HCT116 (cell line): ENCODE measurements around the gene ZNF536. TPM values are rescaled to one million over a fixed set of nuclear protein-coding genes. Genes with fewer than 3 reads are reported as not detected.

Source experiments
- ATAC-seq: fragments of 200-7000 bp; cut with Tn5 transposase; 2 replicates; pipeline ENCODE4 v1.9.1; 2020; ENCODE audit warnings: mild to moderate bottlenecking, moderate library complexity
- BruUV-seq: library from RNA; stranded (reverse); fragments of 400-500 nt; replicated peaks from 2 replicates; lab custom pipeline; 2021; lab: Mats Ljungman, UMichigan
- CTCF ChIA-PET: fragments of 300-600 bp; sonication (Branson Sonifier 250); formaldehyde crosslinking; loops from one replicate; lab custom pipeline; 2021; ENCODE audit warnings: antibody characterized with exemption; lab: Charles Lee
- POLR2A ChIA-PET: fragments of 300-600, 350-600 bp; sonication (Branson Sonifier 250); formaldehyde crosslinking; loops from one replicate; lab custom pipeline; 2021; ENCODE audit warnings: antibody characterized with exemption; lab: Charles Lee
- RAD21 ChIA-PET, 2 experiments: fragments of 300-600 bp; sonication (Branson Sonifier 250); formaldehyde crosslinking; loops; one replicate each; lab custom pipeline; 2023; ENCODE audit warnings: low total read pairs in 2 of 2; ENCODE audit not compliant: uncharacterized antibody in 2 of 2, unreplicated experiment in 2 of 2, low non-redundant PET in 1 of 2; lab: Charles Lee
- DNase-seq: peaks from one replicate; pipeline ENCODE4 v3.0.0-alpha.2; 2010; ENCODE audit warnings: low read depth, low spot score
- H2AFZ ChIP-seq: fragments of 200-600 bp; shearing (Covaris generic), sonication (generic); 2 replicates; pipeline ENCODE4 v1.6.1; 2017; ENCODE audit warnings: low read depth, mixed run types, mixed read lengths, antibody characterized with exemption, low read length; ENCODE audit not compliant: poor library complexity, severe bottlenecking
- H3K27ac ChIP-seq: 2 replicates; pipeline ENCODE4 v1.5.1; 2012; ENCODE audit warnings: low read depth, low read length
- H3K27me3 ChIP-seq: fragments of 200-600 bp; sonication (generic); 2 replicates; pipeline ENCODE4 v1.6.1; 2016; ENCODE audit warnings: mixed run types, low read length, mixed read lengths; ENCODE audit not compliant: insufficient read depth
- H3K36me3 ChIP-seq, 2 experiments: fragments of 200-500 bp in 1 of 2; fragments of 200-600 bp in 1 of 2; sonication (Bioruptor generic) in 1 of 2; sonication (generic) in 1 of 2; 2 replicates each; pipeline versions ENCODE4 v1.5.1 to v1.6.1; 2014 to 2016; ENCODE audit warnings: low read length in 2 of 2, inconsistent platforms in 1 of 2, mixed read lengths in 1 of 2, mixed run types in 1 of 2; ENCODE audit not compliant: insufficient read depth in 2 of 2, control insufficient read depth in 1 of 2
- H3K4me1 ChIP-seq, 2 experiments: fragments of 200-600 bp in 1 of 2; sonication (generic) in 1 of 2; 2 replicates each; pipeline versions ENCODE4 v1.5.1 to v1.6.1; 2012 to 2017; ENCODE audit warnings: low read length in 2 of 2, inconsistent platforms in 1 of 2, mild to moderate bottlenecking in 1 of 2, mixed read lengths in 1 of 2, mixed run types in 1 of 2, moderate library complexity in 1 of 2; ENCODE audit not compliant: insufficient read depth in 2 of 2, control insufficient read depth in 1 of 2
- H3K4me2 ChIP-seq: fragments of 200-600 bp; sonication (generic); 2 replicates; pipeline ENCODE4 v1.6.1; 2017; ENCODE audit warnings: mixed run types, low read length, mixed read lengths
- H3K4me3 ChIP-seq, 2 experiments: fragments of 200-600 bp in 1 of 2; sonication (generic) in 1 of 2; replicated peaks in 1 of 2; 2 replicates each; pipeline ENCODE4 v1.5.1; 2011 to 2016; ENCODE audit warnings: low read length in 2 of 2, control low read depth in 1 of 2, low read depth in 1 of 2, mild to moderate bottlenecking in 1 of 2, mixed read lengths in 1 of 2, mixed run types in 1 of 2
- H3K79me2 ChIP-seq: fragments of 200-600 bp; sonication (generic); 2 replicates; pipeline ENCODE4 v1.6.1; 2017; ENCODE audit warnings: mild to moderate bottlenecking, mixed run types, low read length, moderate library complexity, mixed read lengths; ENCODE audit not compliant: insufficient read depth
- H3K9ac ChIP-seq: fragments of 200-600 bp; sonication (generic); 2 replicates; pipeline ENCODE4 v1.6.1; 2016; ENCODE audit warnings: low read length, mixed read lengths
- H3K9me2 ChIP-seq: fragments of 200-600 bp; sonication (generic), shearing (Covaris generic); 2 replicates; pipeline ENCODE4 v1.6.1; 2017; ENCODE audit warnings: mixed run types, mild to moderate bottlenecking, moderate library complexity; ENCODE audit not compliant: insufficient read depth
- H3K9me3 ChIP-seq, 2 experiments: fragments of 200-500 bp in 1 of 2; fragments of 200-600 bp in 1 of 2; sonication (Bioruptor generic) in 1 of 2; sonication (generic) in 1 of 2; 2 replicates each; pipeline ENCODE4 v1.6.1; 2014 to 2017; ENCODE audit warnings: low read length in 2 of 2, mixed read lengths in 2 of 2, inconsistent platforms in 1 of 2, low read depth in 1 of 2, mild to moderate bottlenecking in 1 of 2, mixed run types in 1 of 2, moderate library complexity in 1 of 2; ENCODE audit not compliant: control insufficient read depth in 1 of 2, insufficient read depth in 1 of 2
- H4K20me1 ChIP-seq: fragments of 200-600 bp; sonication (generic), shearing (Covaris generic); 2 replicates; pipeline ENCODE4 v1.6.1; 2017; ENCODE audit warnings: mixed run types, mild to moderate bottlenecking, moderate library complexity; ENCODE audit not compliant: insufficient read depth
- CBX3 ChIP-seq: IDR thresholded peaks from 2 replicates; pipeline ENCODE4 v1.6.1; 2012; ENCODE audit warnings: low read depth
- CEBPB ChIP-seq: IDR thresholded peaks from 2 replicates; pipeline ENCODE4 v1.6.1; 2012; ENCODE audit warnings: low read depth
- ELF1 ChIP-seq: IDR thresholded peaks from 2 replicates; pipeline ENCODE4 v1.6.1; 2012; ENCODE audit warnings: low read depth, borderline replicate concordance
- EZH2 ChIP-seq: fragments of 200-600 bp; sonication (generic); IDR thresholded peaks from 2 replicates; pipeline ENCODE4 v1.6.1; 2017; ENCODE audit warnings: antibody characterized with exemption, mixed run types
- EZH2phosphoT487 ChIP-seq: fragments of 200-600 bp; IDR thresholded peaks from 2 replicates; pipeline ENCODE4 v1.6.1; 2018; ENCODE audit warnings: antibody characterized with exemption, borderline replicate concordance
- FOSL1 ChIP-seq: IDR thresholded peaks from 2 replicates; pipeline ENCODE4 v1.6.1; 2012; ENCODE audit warnings: low read depth
- JUND ChIP-seq: IDR thresholded peaks from 2 replicates; pipeline ENCODE4 v1.6.1; 2012
- POLR2AphosphoS5 ChIP-seq: IDR thresholded peaks from 2 replicates; pipeline ENCODE4 v1.6.1; 2011; ENCODE audit warnings: mild to moderate bottlenecking, low read depth, low read length, moderate library complexity
- RAD21 ChIP-seq: IDR thresholded peaks from 2 replicates; pipeline ENCODE4 v1.6.1; 2012; ENCODE audit warnings: low read depth, mild to moderate bottlenecking
- SIN3A ChIP-seq: IDR thresholded peaks from 2 replicates; pipeline ENCODE4 v1.6.1; 2012; ENCODE audit warnings: low read depth
- SP1 ChIP-seq: IDR thresholded peaks from 2 replicates; pipeline ENCODE4 v1.6.1; 2012; ENCODE audit warnings: low read depth
- SRF ChIP-seq: IDR thresholded peaks from 2 replicates; pipeline ENCODE4 v1.6.1; 2012; ENCODE audit warnings: low read depth
- TCF7L2 ChIP-seq: IDR thresholded peaks from 2 replicates; pipeline ENCODE4 v1.7.0; 2011; ENCODE audit warnings: borderline replicate concordance, inconsistent platforms; ENCODE audit not compliant: insufficient read depth, insufficient read length; ENCODE audit errors: extremely low read depth
- intact Hi-C: fragments of 100-400 bp; cut with micrococcal nuclease; formaldehyde crosslinking; loops from 2 replicates; pipeline ENCODE4 v1.10.0; 2022
- total RNA-seq: library from RNA; stranded (reverse); gene quantifications from one replicate; pipeline ENCODE4 v1.2.1, GENCODE V29; 2021; ENCODE audit not compliant: unreplicated experiment
- TF ChIP-seq, protein P1 (sequence below), 3 experiments: fragments of 200-600 bp in 1 of 3; sonication (generic) in 1 of 3; IDR thresholded peaks in 2 of 3; conservative IDR thresholded peaks in 1 of 3; 2 replicates each; pipeline ENCODE4 v1.5.1; 2012 to 2017; ENCODE audit warnings: low read depth in 2 of 3, low read length in 2 of 3, antibody characterized with exemption in 1 of 3, borderline replicate concordance in 1 of 3, control low read depth in 1 of 3, mild to moderate bottlenecking in 1 of 3, mixed read lengths in 1 of 3, mixed run types in 1 of 3, moderate library complexity in 1 of 3; ENCODE audit not compliant: insufficient read depth in 1 of 3
- TF ChIP-seq, protein P2 (sequence below): IDR thresholded peaks from 2 replicates; pipeline ENCODE4 v1.6.1; 2012
- TF ChIP-seq, protein P3 (sequence below): IDR thresholded peaks from 2 replicates; pipeline ENCODE4 v1.6.1; 2012; ENCODE audit warnings: low read depth
- TF ChIP-seq, protein P4 (sequence below): IDR thresholded peaks from 2 replicates; pipeline ENCODE4 v1.6.1; 2011; ENCODE audit warnings: mild to moderate bottlenecking, low read length, moderate library complexity; ENCODE audit not compliant: insufficient replicate concordance; ENCODE audit errors: extremely low read depth

Gene ZNF536
- total RNA-seq, 1 experiment from 2014 or later, result not detected

DNA sequence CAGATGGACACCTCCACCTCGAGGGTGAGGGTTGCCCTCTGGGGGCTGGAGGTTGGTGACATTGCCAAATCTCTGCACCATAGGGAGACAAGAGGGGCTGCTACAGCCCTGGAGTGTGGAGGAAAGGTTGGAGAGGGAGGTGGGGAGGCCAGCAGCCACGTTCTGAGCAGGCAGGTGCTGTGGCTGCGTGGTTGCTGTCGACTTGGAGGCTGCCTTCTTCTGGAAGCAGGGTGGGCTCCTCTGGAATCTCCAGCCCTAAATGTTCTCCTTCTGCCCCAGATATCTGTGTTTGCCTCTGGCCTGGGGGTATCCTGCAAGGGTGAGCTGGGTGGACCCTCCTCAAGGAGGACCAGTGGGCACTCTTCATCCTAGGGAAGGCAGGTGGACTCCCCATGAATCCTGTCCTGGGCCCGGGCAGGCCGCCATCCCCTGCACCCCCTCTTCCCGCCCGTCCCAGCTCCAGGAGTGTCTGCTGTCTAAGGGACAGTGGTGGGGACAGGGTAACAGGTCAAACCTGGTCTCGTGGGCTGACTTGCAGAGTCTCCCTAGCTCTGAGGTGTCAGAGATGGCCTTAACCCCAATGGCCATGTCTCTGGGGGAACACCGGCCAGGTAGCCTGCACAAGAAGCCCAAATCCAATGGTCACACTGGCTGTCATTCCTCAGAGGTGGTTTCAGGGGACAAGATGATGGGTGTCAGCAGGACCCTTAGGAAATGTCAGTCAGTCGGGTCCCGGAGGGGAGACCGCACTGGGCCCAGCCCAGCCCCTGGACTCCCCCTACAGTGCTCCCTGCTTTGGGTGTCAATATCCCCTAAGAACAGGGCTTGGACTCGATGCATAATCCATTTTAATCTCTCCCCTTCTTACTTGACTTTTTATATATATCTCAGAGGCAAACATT, 32.3 kb upstream of the ZNF536 start:
- CTCF ChIA-PET, result no interaction called here
- BruUV-seq, result no TSS peak
- Histone ChIP-seq H3K9ac (no peak overlapping the region), H3K27ac (no peak overlapping the region), H3K4me3 (no peak overlapping the region), H3K36me3 (no peaks in the 10 kb centered on the region), H3K9me2 (no peaks in the 10 kb centered on the region), H3K27me3 (peaks cover 30% of the 10 kb centered on the region), H3K79me2 (no peaks in the 10 kb centered on the region), H2AFZ (no peak overlapping the region), H3K4me2 (no peak overlapping the region), H4K20me1 (no peaks in the 10 kb centered on the region)
- intact Hi-C loops, result loop anchor here (10.0 kb wide), 1 partner anchor 605 kb away; no protein-coding TSS in a partner anchor
- POLR2A ChIA-PET, result no interaction called here
- ATAC-seq (no peak), DNase-seq (no peak)
- RAD21 ChIA-PET, result no interaction called here
- TF ChIP-seq JUND (no peak), ELF1 (no peak), SIN3A (no peak), POLR2AphosphoS5 (no peak), RAD21 (no peak), CBX3 (no peak), FOSL1 (no peak), EZH2phosphoT487 (no peak), SP1 (no peak), CEBPB (no peak), EZH2 (no peak), TCF7L2 (no peak), SRF (no peak)
- TF ChIP-seq, protein P1, sequence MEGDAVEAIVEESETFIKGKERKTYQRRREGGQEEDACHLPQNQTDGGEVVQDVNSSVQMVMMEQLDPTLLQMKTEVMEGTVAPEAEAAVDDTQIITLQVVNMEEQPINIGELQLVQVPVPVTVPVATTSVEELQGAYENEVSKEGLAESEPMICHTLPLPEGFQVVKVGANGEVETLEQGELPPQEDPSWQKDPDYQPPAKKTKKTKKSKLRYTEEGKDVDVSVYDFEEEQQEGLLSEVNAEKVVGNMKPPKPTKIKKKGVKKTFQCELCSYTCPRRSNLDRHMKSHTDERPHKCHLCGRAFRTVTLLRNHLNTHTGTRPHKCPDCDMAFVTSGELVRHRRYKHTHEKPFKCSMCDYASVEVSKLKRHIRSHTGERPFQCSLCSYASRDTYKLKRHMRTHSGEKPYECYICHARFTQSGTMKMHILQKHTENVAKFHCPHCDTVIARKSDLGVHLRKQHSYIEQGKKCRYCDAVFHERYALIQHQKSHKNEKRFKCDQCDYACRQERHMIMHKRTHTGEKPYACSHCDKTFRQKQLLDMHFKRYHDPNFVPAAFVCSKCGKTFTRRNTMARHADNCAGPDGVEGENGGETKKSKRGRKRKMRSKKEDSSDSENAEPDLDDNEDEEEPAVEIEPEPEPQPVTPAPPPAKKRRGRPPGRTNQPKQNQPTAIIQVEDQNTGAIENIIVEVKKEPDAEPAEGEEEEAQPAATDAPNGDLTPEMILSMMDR (IDR thresholded peaks at IDR 0.05 in 2 of 3, conservative IDR thresholded peaks at IDR 0.05 in 1 of 3; ENCODE audit: borderline replicate concordance in 1 of 3, insufficient read depth in 1 of 3, low read depth in 2 of 3, low read length in 2 of 3), result no peak
- TF ChIP-seq, protein P2, sequence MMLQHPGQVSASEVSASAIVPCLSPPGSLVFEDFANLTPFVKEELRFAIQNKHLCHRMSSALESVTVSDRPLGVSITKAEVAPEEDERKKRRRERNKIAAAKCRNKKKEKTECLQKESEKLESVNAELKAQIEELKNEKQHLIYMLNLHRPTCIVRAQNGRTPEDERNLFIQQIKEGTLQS, result no peak
- TF ChIP-seq, protein P3, sequence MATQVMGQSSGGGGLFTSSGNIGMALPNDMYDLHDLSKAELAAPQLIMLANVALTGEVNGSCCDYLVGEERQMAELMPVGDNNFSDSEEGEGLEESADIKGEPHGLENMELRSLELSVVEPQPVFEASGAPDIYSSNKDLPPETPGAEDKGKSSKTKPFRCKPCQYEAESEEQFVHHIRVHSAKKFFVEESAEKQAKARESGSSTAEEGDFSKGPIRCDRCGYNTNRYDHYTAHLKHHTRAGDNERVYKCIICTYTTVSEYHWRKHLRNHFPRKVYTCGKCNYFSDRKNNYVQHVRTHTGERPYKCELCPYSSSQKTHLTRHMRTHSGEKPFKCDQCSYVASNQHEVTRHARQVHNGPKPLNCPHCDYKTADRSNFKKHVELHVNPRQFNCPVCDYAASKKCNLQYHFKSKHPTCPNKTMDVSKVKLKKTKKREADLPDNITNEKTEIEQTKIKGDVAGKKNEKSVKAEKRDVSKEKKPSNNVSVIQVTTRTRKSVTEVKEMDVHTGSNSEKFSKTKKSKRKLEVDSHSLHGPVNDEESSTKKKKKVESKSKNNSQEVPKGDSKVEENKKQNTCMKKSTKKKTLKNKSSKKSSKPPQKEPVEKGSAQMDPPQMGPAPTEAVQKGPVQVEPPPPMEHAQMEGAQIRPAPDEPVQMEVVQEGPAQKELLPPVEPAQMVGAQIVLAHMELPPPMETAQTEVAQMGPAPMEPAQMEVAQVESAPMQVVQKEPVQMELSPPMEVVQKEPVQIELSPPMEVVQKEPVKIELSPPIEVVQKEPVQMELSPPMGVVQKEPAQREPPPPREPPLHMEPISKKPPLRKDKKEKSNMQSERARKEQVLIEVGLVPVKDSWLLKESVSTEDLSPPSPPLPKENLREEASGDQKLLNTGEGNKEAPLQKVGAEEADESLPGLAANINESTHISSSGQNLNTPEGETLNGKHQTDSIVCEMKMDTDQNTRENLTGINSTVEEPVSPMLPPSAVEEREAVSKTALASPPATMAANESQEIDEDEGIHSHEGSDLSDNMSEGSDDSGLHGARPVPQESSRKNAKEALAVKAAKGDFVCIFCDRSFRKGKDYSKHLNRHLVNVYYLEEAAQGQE, result no peak
- TF ChIP-seq, protein P4, sequence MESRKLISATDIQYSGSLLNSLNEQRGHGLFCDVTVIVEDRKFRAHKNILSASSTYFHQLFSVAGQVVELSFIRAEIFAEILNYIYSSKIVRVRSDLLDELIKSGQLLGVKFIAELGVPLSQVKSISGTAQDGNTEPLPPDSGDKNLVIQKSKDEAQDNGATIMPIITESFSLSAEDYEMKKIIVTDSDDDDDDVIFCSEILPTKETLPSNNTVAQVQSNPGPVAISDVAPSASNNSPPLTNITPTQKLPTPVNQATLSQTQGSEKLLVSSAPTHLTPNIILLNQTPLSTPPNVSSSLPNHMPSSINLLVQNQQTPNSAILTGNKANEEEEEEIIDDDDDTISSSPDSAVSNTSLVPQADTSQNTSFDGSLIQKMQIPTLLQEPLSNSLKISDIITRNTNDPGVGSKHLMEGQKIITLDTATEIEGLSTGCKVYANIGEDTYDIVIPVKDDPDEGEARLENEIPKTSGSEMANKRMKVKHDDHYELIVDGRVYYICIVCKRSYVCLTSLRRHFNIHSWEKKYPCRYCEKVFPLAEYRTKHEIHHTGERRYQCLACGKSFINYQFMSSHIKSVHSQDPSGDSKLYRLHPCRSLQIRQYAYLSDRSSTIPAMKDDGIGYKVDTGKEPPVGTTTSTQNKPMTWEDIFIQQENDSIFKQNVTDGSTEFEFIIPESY, result no peak
- TF ChIP-seq, all 23 proteins: peak for 0
- Histone ChIP-seq H3K4me1 (no peaks in the 10 kb centered on the region), H3K9me3 (no peaks in the 10 kb centered on the region)
